ENCODE results near the gene MYMX.
"Not testable (repeated sequence)": the region's sequence is repeated elsewhere in the genome, so short reads cannot be mapped to it uniquely, and the experiment has no call there.

The MYMX gene

GRCh38 chr6:44185953-44186634 lies 30.6 kb upstream of the MYMX start:
- peak in 2 of 10 donors; percentile 54 to 58 for DNase-seq
- intact Hi-C loops (cut with DNase I), result no loop called here

DNA sequence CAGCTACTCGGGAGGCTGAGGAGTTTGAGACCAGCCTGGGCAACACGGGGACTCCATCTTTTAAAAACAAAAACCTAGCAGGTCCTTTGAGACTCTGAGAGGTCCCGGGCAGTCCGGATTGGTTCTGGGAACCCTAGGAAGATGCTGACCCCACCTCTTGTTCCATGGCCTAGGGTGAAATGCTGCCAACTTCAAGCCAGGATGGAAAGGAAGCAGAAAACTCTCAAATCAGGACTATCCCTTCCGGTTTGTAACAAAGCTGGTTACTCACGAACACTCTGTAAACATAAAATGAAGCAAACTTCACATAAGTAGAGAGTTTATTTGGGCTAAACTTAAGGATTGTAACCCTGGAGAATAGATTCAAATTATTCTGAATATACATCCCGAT lies 30.1 kb upstream of the MYMX start:
- intact Hi-C loops (cut with DNase I), result no loop called here
- no peak for DNase-seq

GRCh38 chr6:44188819-44189218 lies 27.9 kb upstream of the MYMX start:
- peak in 1 of 10 donors; percentile 9 for DNase-seq
- intact Hi-C loops (cut with DNase I), result no loop called here

DNA sequence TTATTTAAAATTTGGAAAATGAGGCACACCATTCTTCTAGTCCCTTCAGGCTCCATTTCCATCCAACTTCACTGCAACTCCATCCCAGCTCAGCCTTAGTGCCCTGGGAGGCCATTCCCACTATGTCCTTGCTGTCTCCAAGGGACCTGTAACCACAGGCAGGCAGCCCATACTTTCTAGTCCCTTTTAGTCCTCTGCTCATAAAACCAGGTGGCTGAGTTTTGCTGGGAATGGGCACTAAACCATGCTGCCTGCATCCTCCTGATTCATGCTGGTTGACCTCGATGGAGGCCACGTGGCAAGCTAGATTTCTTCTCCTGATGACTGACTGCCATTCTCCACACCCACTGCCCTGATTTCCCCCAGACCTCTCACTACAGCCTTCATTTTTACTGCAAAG lies 27.5 kb upstream of the MYMX start:
- intact Hi-C loops (cut with DNase I), result no loop called here
- peak in 2 of 10 donors; percentile 6 to 11 for DNase-seq

DNA sequence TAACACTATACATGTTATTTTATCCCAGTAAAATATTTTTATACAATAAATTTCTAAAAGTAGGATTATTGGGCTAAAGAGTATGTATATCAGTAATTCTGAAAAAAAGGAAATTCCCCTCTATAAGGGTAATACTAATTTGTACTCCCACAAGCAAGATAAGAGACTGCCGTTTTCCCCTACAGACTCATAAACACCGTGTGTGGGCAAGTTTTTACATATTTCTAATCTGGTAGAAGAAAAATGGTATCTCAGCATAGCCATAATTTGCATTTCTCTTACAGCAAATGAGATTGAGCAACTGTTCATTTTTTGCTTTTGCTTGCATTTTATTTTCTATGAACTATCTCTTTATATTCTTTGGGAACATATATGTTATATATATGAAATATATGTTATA lies 26.0 kb upstream of the MYMX start:
- intact Hi-C loops (cut with DNase I), result no loop called here
- no peak for DNase-seq

- peak in 1 of 10 donors; percentile 45 for DNase-seq
These were observed 24.2 kb upstream of the MYMX start for GRCh38 chr6:44192428-44193041.

GRCh38 chr6:44193307-44193910 lies 23.3 kb upstream of the MYMX start:
- intact Hi-C loops (cut with DNase I), result no loop called here

More at GRCh38 chr6:44192428-44193041, 24.2 kb upstream of the MYMX start:
- intact Hi-C loops (cut with DNase I), result no loop called here

GRCh38 chr6:44194326-44194725 lies 22.4 kb upstream of the MYMX start:
- intact Hi-C loops (cut with DNase I), result no loop called here
- DNase-seq, result peak in 1 of 10 donors; percentile 59

More at GRCh38 chr6:44193307-44193910, 23.3 kb upstream of the MYMX start:
- peak in 1 of 10 donors; percentile 39 for DNase-seq

DNA sequence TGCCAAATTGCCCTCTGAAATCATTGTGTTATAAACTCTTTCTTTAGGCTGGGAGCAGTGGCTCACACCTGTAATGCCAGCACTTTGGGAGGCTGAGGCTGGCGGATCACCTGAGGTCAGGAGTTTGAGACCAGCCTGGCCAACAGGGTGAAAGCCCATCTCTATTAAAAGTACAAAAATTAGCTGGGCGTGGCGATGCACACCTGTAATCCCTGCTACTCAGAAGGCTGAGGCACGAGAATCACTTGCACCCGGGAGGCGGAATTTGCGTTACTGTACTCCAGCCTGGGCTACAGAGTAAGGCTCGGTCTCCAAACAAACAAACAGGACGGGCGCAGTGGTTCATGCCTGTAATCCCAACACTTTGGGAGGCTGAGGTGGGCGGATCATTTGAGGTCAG lies 20.4 kb upstream of the MYMX start:
- DNase-seq, result peak in 2 of 10 donors; percentile 24 to 53
- intact Hi-C loops (cut with DNase I), result not testable (repeated sequence)

- intact Hi-C loops (cut with DNase I), result no loop called here
- DNase-seq, result no peak
These were observed 18.0 kb upstream of the MYMX start for GRCh38 chr6:44198684-44199083.

DNA sequence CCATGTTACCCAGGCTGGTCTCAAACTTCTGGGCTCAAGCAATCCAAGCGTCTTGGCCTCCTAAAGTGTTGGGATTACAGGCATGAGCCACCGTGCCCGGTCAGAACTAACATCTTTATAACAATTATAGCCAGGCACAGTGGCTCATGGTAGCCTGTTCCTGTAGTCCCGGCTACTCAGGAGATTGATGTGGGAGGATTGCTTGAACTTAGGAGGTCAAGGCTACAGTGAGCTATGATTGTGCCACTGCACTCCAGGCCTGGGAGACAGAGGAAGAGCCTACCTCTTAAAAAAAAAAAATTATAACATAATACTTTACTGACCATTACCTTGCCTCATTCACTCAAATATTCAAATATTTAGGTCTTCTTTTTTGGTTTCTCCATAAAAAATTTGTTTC lies 16.8 kb upstream of the MYMX start:
- intact Hi-C loops (cut with DNase I), result no loop called here
- DNase-seq, result no peak

DNA sequence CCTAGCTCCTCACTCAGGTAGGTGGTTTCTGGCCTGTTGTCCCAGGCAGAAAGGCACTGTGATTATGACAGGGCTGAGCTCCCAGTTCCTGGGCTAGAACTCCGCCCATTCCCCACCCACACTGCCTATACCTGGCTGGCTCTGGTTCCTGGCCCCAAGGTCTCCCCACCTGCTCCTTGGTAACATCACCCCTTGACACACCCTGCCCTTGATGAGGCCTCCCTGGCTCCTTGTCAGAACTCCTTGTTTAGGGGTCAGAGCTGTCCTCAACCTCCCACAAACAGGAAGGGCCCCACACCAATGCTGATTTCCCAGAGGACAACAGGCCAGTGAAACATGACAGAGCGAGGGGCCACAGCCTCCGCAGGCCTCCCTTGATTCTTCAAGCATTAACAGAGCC lies 15.5 kb upstream of the MYMX start:
- intact Hi-C loops (cut with DNase I), result no loop called here
- peak in 2 of 10 donors; percentile 35 to 41 for DNase-seq

DNA sequence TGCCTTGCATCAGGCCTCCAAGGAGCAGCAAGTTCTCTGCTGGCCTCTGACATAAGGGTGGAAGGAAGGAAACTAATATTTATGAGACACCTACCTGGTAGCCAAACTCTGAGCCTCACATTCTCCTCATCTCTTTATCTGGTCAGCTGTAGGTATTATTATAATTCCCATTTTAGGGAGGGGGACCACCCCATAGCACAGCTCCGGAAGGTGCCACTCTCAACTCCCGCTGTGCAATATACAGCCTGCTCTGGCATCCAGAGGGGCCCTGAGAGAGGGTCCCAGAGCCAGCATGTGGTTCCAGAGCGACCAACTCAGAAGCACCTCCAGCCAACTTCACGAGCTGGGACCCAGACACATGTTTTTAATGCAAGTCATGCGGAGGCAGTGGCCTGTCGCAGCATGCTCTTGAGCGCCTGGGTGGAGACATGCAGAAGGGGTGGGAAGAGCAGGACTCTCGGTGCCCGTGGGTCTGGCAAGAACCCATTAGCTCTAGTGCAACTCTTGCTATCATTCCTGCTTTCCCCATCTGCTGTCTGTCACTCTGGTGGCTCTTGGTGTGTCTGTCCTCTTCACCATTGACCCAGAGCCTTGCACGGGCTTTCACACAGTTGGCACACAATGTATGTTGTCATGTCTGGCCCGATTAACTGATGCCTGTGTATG lies 15.0 kb upstream of the MYMX start:
- intact Hi-C loops (cut with DNase I), result no loop called here
- peak in 2 of 10 donors; percentile 9 to 26 for DNase-seq

DNA sequence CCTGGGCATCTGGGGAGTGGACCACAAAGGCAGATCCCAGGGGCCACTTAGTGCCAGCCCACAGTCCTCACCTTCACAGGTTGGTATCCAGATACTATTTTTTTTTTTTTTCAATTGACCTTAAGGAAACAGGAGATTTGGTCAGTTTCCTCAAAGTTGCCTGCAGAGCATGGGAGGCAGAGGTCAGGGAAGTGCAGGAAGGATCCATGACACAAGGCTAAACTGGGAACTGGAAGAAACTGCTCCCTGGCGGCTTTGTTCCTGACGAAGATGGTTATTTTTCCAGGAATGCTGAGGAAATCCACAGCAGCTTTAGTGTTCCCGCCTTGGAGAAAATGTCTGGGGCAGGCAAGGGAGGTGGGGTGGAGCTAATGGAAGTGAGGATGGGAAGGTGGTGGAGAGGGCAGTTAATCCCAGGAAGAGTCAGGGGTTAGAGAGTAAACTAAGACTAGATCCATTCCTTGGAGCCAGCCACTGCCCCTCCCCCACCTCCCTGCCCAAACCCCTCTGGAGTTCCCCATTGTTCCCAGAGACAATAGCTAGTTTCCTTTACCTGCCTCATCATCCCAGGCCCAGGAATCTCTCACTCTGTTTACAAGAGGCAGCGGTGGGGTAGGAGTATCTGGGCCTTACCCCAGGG lies 14.3 kb upstream of the MYMX start:
- intact Hi-C loops (cut with DNase I), result no loop called here
- DNase-seq, result peak in 2 of 10 donors; percentile 14 to 25

- DNase-seq, result peak in 1 of 10 donors; percentile 49
These were observed 13.6 kb upstream of the MYMX start for GRCh38 chr6:44202972-44203750.

DNA sequence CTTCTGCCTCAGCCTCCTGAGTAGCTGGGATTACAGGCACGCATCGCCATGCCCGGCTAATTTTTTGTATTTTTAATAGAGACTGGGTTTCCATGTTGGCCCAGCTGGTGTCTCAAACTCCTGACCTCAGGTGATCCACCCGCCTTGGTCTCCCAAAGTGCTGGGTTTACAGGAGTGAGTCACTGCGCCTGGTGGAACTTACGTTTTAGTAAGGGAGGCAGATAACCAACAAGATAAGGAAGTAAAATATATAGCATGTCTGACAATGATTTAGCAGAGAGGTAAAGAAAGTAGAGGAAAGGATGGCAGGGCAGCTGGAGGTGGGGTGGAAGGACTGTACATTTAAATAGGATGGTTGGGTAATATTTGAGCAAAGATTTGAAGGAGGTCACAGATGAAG lies 12.8 kb upstream of the MYMX start:
- peak in 1 of 10 donors; percentile 36 for DNase-seq
- intact Hi-C loops (cut with DNase I), result no loop called here

More at GRCh38 chr6:44202972-44203750, 13.6 kb upstream of the MYMX start:
- intact Hi-C loops (cut with DNase I), result no loop called here

DNA sequence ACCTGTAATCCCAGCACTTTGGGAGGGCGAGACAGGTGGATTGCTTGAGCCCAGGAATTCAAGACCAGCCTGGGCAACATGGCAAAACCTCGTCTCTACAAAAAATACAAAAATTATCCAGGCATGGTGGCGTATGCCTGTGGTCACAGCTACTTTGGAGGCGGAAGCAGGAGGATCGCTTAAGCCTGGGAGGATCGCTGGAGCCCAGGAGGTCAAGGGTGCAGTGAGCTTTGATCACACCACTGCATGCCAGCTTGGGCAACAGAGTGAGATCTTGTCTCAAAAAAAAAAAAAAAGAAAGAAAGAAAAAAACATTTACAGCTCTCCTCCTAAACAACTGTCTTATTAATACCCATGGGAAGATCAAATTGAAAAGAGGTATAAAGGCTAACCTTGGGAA lies 8.8 kb upstream of the MYMX start:
- peak in 2 of 10 donors; percentile 18 to 19 for DNase-seq
- intact Hi-C loops (cut with DNase I), result no loop called here

- no peak for DNase-seq
- intact Hi-C loops (cut with DNase I), result no loop called here
These were observed 5.4 kb upstream of the MYMX start for GRCh38 chr6:44211284-44211683.

DNA sequence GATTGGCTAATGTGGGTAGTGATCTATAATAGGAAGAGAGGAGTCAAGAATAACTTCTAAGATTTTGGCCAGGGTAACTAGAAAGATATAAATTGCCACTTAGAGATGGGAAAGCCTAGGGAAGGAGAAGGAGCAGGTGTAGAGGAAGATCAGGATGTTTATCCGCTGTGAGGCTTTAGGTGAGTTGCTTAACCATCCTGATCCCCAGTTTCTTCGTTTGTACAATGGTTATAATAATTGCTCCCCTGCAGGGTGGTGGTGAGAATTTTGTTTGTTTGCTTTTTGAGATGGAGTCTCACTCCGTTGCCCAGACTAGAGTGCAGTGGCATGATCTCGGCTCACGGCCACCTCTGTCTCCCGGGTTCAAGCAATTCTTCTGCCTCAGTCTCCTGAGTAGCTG lies 2.4 kb upstream of the MYMX start:
- DNase-seq, result peak in 1 of 10 donors; percentile 16
- intact Hi-C loops (cut with DNase I), result no loop called here
